SK-N-SH (cell line): ENCODE results near the gene USP47. TPM values are rescaled to one million over a fixed set of nuclear protein-coding genes. Genes with fewer than 3 reads are reported as not detected.

Experiments
- CTCF ChIA-PET: fragments of 300-600, 350-600 bp; formaldehyde crosslinking; extraction: SDS; loops from one replicate; lab custom pipeline; 2021; lab: Yijun Ruan, JAX
- POLR2A ChIA-PET: fragments of 350-600 bp; sonication (Branson Sonifier 250); formaldehyde crosslinking; extraction: SDS; loops from one replicate; lab custom pipeline; 2020; ENCODE audit warnings: antibody characterized with exemption, inconsistent platforms; lab: Yijun Ruan, JAX
- DNase-seq: peaks from one replicate; pipeline ENCODE4 v3.0.0; 2012
- H2AFZ ChIP-seq: fragments of 200-600 bp; sonication (generic); 2 replicates; pipeline ENCODE4 v1.8.1; 2016; ENCODE audit warnings: antibody characterized with exemption, mild to moderate bottlenecking, low read depth
- H3F3A ChIP-seq: fragments of 200-600 bp; sonication (generic); replicated peaks from 2 replicates; pipeline ENCODE3; 2016; ENCODE audit warnings: antibody characterized with exemption, mild to moderate bottlenecking; ENCODE audit not compliant: insufficient read depth
- H3K27ac ChIP-seq, 2 experiments: fragments of 200-500 bp in 1 of 2; fragments of 200-600 bp in 1 of 2; sonication (Bioruptor generic) in 1 of 2; sonication (generic), shearing (Covaris generic) in 1 of 2; 2 replicates each; pipeline versions ENCODE4 v1.5.1 to v1.6.1; 2014 to 2016; ENCODE audit warnings: low read depth in 2 of 2, inconsistent platforms in 1 of 2, low read length in 1 of 2, mild to moderate bottlenecking in 1 of 2, mixed read lengths in 1 of 2
- H3K27me3 ChIP-seq: fragments of 200-600 bp; sonication (generic), shearing (Covaris generic); 2 replicates; pipeline ENCODE4 v1.6.1; 2016; ENCODE audit warnings: mixed run types; ENCODE audit not compliant: insufficient read depth
- H3K36me3 ChIP-seq, 2 experiments: fragments of 200-500 bp in 1 of 2; fragments of 200-600 bp in 1 of 2; sonication (Bioruptor generic) in 1 of 2; sonication (generic) in 1 of 2; replicated peaks in 1 of 2; 2 replicates each; pipeline versions ENCODE3 to v1.5.1; 2014 to 2016; ENCODE audit warnings: low read length in 1 of 2, mild to moderate bottlenecking in 1 of 2; ENCODE audit not compliant: insufficient read depth in 2 of 2, control insufficient read depth in 1 of 2
- H3K4me1 ChIP-seq, 2 experiments: fragments of 200-500 bp in 1 of 2; fragments of 200-600 bp in 1 of 2; sonication (Bioruptor generic) in 1 of 2; sonication (generic), shearing (Covaris generic) in 1 of 2; 2 replicates each; pipeline versions ENCODE4 v1.5.1 to v1.6.1; 2014 to 2016; ENCODE audit warnings: low read depth in 1 of 2, low read length in 1 of 2, mixed run types in 1 of 2; ENCODE audit not compliant: insufficient read depth in 2 of 2, control insufficient read depth in 1 of 2
- H3K4me2 ChIP-seq: fragments of 200-600 bp; sonication (generic), shearing (Covaris generic); 2 replicates; pipeline ENCODE4 v1.6.1; 2017; ENCODE audit warnings: mixed run types
- H3K4me3 ChIP-seq, 2 experiments: fragments of 200-500 bp in 1 of 2; fragments of 200-600 bp in 1 of 2; sonication (Bioruptor generic) in 1 of 2; sonication (generic), shearing (Covaris generic) in 1 of 2; 2 replicates each; pipeline versions ENCODE4 v1.5.1 to v1.8.1; 2014 to 2016; ENCODE audit warnings: low read depth in 2 of 2, inconsistent platforms in 1 of 2, low read length in 1 of 2, mild to moderate bottlenecking in 1 of 2, mixed read lengths in 1 of 2, moderate library complexity in 1 of 2
- H3K79me2 ChIP-seq: fragments of 200-600 bp; sonication (generic); 2 replicates; pipeline ENCODE4 v1.8.1; 2017; ENCODE audit warnings: mild to moderate bottlenecking; ENCODE audit not compliant: insufficient read depth
- H3K9ac ChIP-seq: fragments of 200-600 bp; sonication (generic); 2 replicates; pipeline ENCODE4 v1.6.1; 2017; ENCODE audit warnings: mixed run types
- H3K9me2 ChIP-seq: fragments of 200-600 bp; sonication (generic); 2 replicates; pipeline ENCODE4 v1.6.1; 2017; ENCODE audit warnings: mixed run types
- H3K9me3 ChIP-seq: fragments of 200-600 bp; sonication (generic); 2 replicates; pipeline ENCODE4 v1.6.1; 2017; ENCODE audit warnings: mixed run types, mild to moderate bottlenecking, moderate library complexity
- H4K20me1 ChIP-seq: fragments of 200-600 bp; sonication (generic); 2 replicates; pipeline ENCODE4 v1.6.1; 2017; ENCODE audit warnings: mild to moderate bottlenecking, mixed run types; ENCODE audit not compliant: insufficient read depth
- CHD2 ChIP-seq: fragments of 150-350 bp; IDR thresholded peaks from 2 replicates; pipeline ENCODE4 v1.6.1; 2018; ENCODE audit warnings: low read length; ENCODE audit not compliant: partially characterized antibody
- EP300 ChIP-seq, 2 experiments: IDR thresholded peaks; 2 replicates each; pipeline versions ENCODE4 v1.4.0 to v1.6.1; 2012; ENCODE audit warnings: borderline replicate concordance in 1 of 2, low read depth in 1 of 2, low read length in 1 of 2
- EZH2phosphoT487 ChIP-seq: fragments of 200-600 bp; sonication (generic); IDR thresholded peaks from 2 replicates; pipeline ENCODE4 v1.6.1; 2017; ENCODE audit warnings: low read depth, mixed run types, mild to moderate bottlenecking, antibody characterized with exemption, moderate library complexity, borderline replicate concordance
- FOXJ3 ChIP-seq: sonication (generic); formaldehyde crosslinking; IDR thresholded peaks from 2 replicates; pipeline ENCODE4 v1.5.1; 2020; ENCODE audit warnings: mild to moderate bottlenecking, missing genetic modification reagents
- FOXM1 ChIP-seq: IDR thresholded peaks from 2 replicates; pipeline ENCODE4 v1.4.0; 2012; ENCODE audit warnings: low read depth, mild to moderate bottlenecking
- GABPA ChIP-seq: IDR thresholded peaks from 2 replicates; pipeline ENCODE4 v1.4.0; 2012; ENCODE audit warnings: low read depth, mild to moderate bottlenecking
- GATA2 ChIP-seq: sonication (generic); formaldehyde crosslinking; IDR thresholded peaks from 2 replicates; pipeline ENCODE4 v1.5.0; 2020; ENCODE audit warnings: mild to moderate bottlenecking, missing genetic modification reagents
- IRF3 ChIP-seq: fragments of 150-350 bp; IDR thresholded peaks from 2 replicates; pipeline ENCODE4 v1.6.1; 2016; ENCODE audit warnings: mild to moderate bottlenecking, low read depth, low read length
- JUND ChIP-seq: IDR thresholded peaks from 2 replicates; pipeline ENCODE4 v1.4.0; 2012
- MAX ChIP-seq: IDR thresholded peaks from 2 replicates; pipeline ENCODE4 v1.4.0; 2012; ENCODE audit warnings: low read depth
- MEF2A ChIP-seq: IDR thresholded peaks from 2 replicates; pipeline ENCODE4 v1.4.0; 2012; ENCODE audit warnings: low read depth, borderline replicate concordance
- MXI1 ChIP-seq: IDR thresholded peaks from 2 replicates; pipeline ENCODE4 v1.6.1; 2012; ENCODE audit warnings: mild to moderate bottlenecking, low read depth, low read length, improper control_type of control experiment
- NFIC ChIP-seq: IDR thresholded peaks from 2 replicates; pipeline ENCODE4 v1.4.0; 2012; ENCODE audit warnings: borderline replicate concordance
- POLR2AphosphoS5 ChIP-seq: IDR thresholded peaks from 2 replicates; pipeline ENCODE4 v1.6.1; 2012; ENCODE audit warnings: low read depth, low read length
- RAD21 ChIP-seq: IDR thresholded peaks from 2 replicates; pipeline ENCODE4 v1.6.1; 2012; ENCODE audit warnings: mild to moderate bottlenecking, low read length
- RCOR1 ChIP-seq: fragments of 150-350 bp; IDR thresholded peaks from 2 replicates; pipeline ENCODE4 v1.6.1; 2017; ENCODE audit warnings: antibody characterized with exemption, low read length
- SIN3A ChIP-seq: IDR thresholded peaks from 2 replicates; pipeline ENCODE4 v1.6.1; 2012; ENCODE audit warnings: low read depth, mild to moderate bottlenecking, low read length, moderate library complexity, borderline replicate concordance
- TAF1 ChIP-seq: IDR thresholded peaks from 2 replicates; pipeline ENCODE4 v1.6.1; 2012; ENCODE audit warnings: low read depth, mild to moderate bottlenecking, low read length, moderate library complexity, borderline replicate concordance
- TCF12 ChIP-seq: IDR thresholded peaks from 2 replicates; pipeline ENCODE4 v1.4.0; 2012
- USF2 ChIP-seq: fragments of 150-350 bp; IDR thresholded peaks from 2 replicates; pipeline ENCODE4 v1.6.1; 2017; ENCODE audit warnings: antibody characterized with exemption, low read length, low read depth, borderline replicate concordance
- YY1 ChIP-seq: IDR thresholded peaks from 2 replicates; pipeline ENCODE4 v1.4.0; 2012; ENCODE audit warnings: low read depth, mild to moderate bottlenecking
- WGBS: methylation state at CpG from one replicate; pipeline ENCODE4 v1.1.6; 2017; ENCODE audit warnings: low lambda C conversion rate; 5-methylcytosine and 5-hydroxymethylcytosine counted together
- polyA plus RNA-seq, 3 experiments: library from polyadenylated mRNA; depleted of rRNA; stranded (reverse); fragments of >200 nt; gene quantifications; 2 replicates each; pipeline ENCODE4 v1.2.3, GENCODE V29; 2012
- TF ChIP-seq, protein P1 (sequence below): IDR thresholded peaks from 2 replicates; pipeline ENCODE4; 2012
- TF ChIP-seq, protein P2 (sequence below): IDR thresholded peaks from 2 replicates; pipeline ENCODE4 v1.6.1; 2012; ENCODE audit warnings: mild to moderate bottlenecking, low read depth, low read length, moderate library complexity

Gene USP47
- polyA plus RNA-seq, 1 of the 3 experiments (the other 2 are of a cell fraction): 10.3 TPM

GRCh38 chr11:11973866-11974265 lies 132.1 kb downstream of the USP47 start (continued):
- TF ChIP-seq MAX (no peak), FOXJ3 (CRISPR knock-in tag) (no peak), USF2 (no peak)

DNA sequence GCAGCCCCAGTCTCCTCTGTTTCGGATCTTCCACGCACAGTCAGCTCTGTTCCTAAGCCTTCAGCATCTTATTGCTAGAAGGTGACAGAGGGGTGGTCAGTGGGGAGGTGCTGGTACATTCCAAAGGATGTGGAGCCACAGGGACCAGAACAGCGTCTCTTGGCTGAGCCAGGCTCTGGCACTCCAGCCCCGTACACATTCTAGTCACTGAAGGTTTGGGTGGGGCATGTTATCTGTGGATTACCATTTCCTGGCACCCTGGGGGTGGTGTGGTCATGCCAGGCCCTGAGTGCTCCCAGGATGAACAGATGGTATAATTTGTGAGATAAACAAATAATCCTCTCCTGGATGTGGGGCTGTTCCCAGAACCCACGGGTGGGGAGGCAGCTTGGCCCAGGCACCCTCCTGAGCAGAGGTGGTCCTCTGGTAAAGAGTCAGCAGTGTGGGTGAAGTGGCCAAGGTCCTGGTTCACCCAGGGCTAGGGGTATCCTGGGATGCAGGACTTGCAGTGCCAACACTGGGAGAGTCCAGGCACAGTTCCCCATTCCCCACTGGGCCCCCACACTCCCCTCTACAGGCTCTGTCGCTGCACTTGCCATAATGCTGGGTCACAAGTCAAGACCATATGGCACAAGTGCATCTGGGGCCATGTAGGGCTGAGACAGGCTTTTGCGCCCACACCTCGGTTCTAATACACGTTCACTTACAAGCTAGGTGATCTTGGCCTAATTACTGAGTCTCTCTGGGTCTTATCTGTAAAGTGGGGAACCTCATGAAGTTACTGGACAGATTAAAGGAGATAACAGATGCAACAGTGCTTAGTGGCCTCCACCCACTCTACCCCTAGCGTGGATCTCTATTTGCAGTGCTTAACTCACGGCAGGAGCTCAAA lies 133.7 kb downstream of the USP47 start:
- peak overlapping the region; percentile 9; the same call in 1 of the 2 replicates for H3K4me2 ChIP-seq
- 88% methylated on average over 8 of the region's 11 CpGs for WGBS
- no peak for TF ChIP-seq JUND
- TF ChIP-seq IRF3: no peak
- no peak for TF ChIP-seq TAF1
- TF ChIP-seq, protein P1, sequence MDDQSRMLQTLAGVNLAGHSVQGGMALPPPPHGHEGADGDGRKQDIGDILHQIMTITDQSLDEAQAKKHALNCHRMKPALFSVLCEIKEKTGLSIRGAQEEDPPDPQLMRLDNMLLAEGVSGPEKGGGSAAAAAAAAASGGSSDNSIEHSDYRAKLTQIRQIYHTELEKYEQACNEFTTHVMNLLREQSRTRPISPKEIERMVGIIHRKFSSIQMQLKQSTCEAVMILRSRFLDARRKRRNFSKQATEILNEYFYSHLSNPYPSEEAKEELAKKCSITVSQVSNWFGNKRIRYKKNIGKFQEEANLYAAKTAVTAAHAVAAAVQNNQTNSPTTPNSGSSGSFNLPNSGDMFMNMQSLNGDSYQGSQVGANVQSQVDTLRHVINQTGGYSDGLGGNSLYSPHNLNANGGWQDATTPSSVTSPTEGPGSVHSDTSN: no peak
- TF ChIP-seq EZH2phosphoT487: no peak
- no peak for TF ChIP-seq FOXM1
- TF ChIP-seq, protein P2, sequence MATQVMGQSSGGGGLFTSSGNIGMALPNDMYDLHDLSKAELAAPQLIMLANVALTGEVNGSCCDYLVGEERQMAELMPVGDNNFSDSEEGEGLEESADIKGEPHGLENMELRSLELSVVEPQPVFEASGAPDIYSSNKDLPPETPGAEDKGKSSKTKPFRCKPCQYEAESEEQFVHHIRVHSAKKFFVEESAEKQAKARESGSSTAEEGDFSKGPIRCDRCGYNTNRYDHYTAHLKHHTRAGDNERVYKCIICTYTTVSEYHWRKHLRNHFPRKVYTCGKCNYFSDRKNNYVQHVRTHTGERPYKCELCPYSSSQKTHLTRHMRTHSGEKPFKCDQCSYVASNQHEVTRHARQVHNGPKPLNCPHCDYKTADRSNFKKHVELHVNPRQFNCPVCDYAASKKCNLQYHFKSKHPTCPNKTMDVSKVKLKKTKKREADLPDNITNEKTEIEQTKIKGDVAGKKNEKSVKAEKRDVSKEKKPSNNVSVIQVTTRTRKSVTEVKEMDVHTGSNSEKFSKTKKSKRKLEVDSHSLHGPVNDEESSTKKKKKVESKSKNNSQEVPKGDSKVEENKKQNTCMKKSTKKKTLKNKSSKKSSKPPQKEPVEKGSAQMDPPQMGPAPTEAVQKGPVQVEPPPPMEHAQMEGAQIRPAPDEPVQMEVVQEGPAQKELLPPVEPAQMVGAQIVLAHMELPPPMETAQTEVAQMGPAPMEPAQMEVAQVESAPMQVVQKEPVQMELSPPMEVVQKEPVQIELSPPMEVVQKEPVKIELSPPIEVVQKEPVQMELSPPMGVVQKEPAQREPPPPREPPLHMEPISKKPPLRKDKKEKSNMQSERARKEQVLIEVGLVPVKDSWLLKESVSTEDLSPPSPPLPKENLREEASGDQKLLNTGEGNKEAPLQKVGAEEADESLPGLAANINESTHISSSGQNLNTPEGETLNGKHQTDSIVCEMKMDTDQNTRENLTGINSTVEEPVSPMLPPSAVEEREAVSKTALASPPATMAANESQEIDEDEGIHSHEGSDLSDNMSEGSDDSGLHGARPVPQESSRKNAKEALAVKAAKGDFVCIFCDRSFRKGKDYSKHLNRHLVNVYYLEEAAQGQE: no peak
- TF ChIP-seq POLR2AphosphoS5: no peak
- peak in 1 of 2 experiments; percentile 52; a peak in 1 of 4 replicates for TF ChIP-seq EP300 (IDR thresholded peaks at IDR 0.05; ENCODE audit: borderline replicate concordance in 1 of 2, low read depth in 1 of 2, low read length in 1 of 2)
- TF ChIP-seq TCF12: no peak
- TF ChIP-seq RCOR1: peak; percentile 27; the same call in 1 of the 2 replicates
- TF ChIP-seq CHD2: no peak
- no peak for TF ChIP-seq MEF2A
- TF ChIP-seq FOXJ3 (CRISPR knock-in tag): 0 out of 2 replicates have a peak, but pooled peaks have one; percentile 39
- no peak for TF ChIP-seq GABPA
- TF ChIP-seq MXI1: no peak
- TF ChIP-seq SIN3A: no peak
- no peak for TF ChIP-seq NFIC
- TF ChIP-seq RAD21: no peak
- TF ChIP-seq YY1: no peak
- no peak for TF ChIP-seq GATA2 (CRISPR knock-in tag)

More for the DNA sequence above, 133.7 kb downstream of the USP47 start:
- Histone ChIP-seq H3K9ac (no peak overlapping the region; the same call in 1 of the 2 replicates), H3K27me3 (no peaks in the 10 kb centered on the region), H4K20me1 (no peaks in the 10 kb centered on the region), H3K27ac (peak overlapping the region; percentile 99 to 100), H3K36me3 (peaks cover 10 to 33% of the 10 kb centered on the region in 2 experiments), H3K79me2 (peaks cover 63% of the 10 kb centered on the region), H3K9me2 (no peaks in the 10 kb centered on the region), H2AFZ (no peak overlapping the region), H3K4me3 (no peak overlapping the region), H3F3A (peaks cover 66% of the 10 kb centered on the region), H3K9me3 (no peaks in the 10 kb centered on the region), H3K4me1 (peaks cover 83 to 88% of the 10 kb centered on the region in 2 experiments)
- ChIA-PET POLR2A (interaction anchor here (0.8 kb wide), 1 partner anchor 33 kb away, joined by 3 read pairs; no protein-coding TSS in a partner anchor), CTCF (interaction anchor here (0.9 to 6.3 kb wide), 7 partner anchors 8 to 306 kb away, joined by 3 to 39 read pairs (median 7); no protein-coding TSS in a partner anchor)
- no peak for DNase-seq
